ENCODE measurements around the gene DAB2. TPM values are rescaled to one million over a fixed set of nuclear protein-coding genes. Genes with fewer than 3 reads are reported as not detected.

The DAB2 gene
- total and polyA plus RNA-seq, 2 of the 8 experiments (the other 6 are each of a cell fraction or from before 2014, with no cell fraction given) = 2.6 to 4.9 TPM

- TF ChIP-seq SP2 (IDR thresholded peaks at IDR 0.05; ENCODE audit: low read length) = no peak
- no peak for TF ChIP-seq MAFK (IDR thresholded peaks at IDR 0.05; ENCODE audit: low read depth, low read length)
- no peak for TF ChIP-seq BRCA1 (IDR thresholded peaks at IDR 0.05; ENCODE audit: low read depth, low read length)
- no peak for TF ChIP-seq POLR2AphosphoS5 (IDR thresholded peaks at IDR 0.05; ENCODE audit: low read depth, low read length)
- no peak for TF ChIP-seq POLR2A (IDR thresholded peaks at IDR 0.05; ENCODE audit: control extremely low read depth in 1 of 2, low read depth in 2 of 2, low read length in 2 of 2)
- TF ChIP-seq JUN (IDR thresholded peaks at IDR 0.05; ENCODE audit: low read depth, low read length) = no peak
- no peak for TF ChIP-seq HDAC6 (IDR thresholded peaks at IDR 0.05; ENCODE audit: low read depth, low read length)
- TF ChIP-seq CHD1 (IDR thresholded peaks at IDR 0.05; ENCODE audit: low read depth, low read length) = no peak
Observed at GRCh38 chr5:39361306-39361705, 63.5 kb downstream of the DAB2 start (continued).
